A549 (cell line): ENCODE measurements around the gene IGF1R. TPM values are rescaled to one million over a fixed set of nuclear protein-coding genes. Genes with fewer than 3 reads are reported as not detected.

Source experiments
- BHLHE40 ChIP-seq: IDR thresholded peaks from 2 replicates; pipeline ENCODE4 v1.6.1; 2012; ENCODE audit warnings: low read depth, low read length, inconsistent platforms
- CBX2 ChIP-seq: fragments of 200-600 bp; sonication (generic); IDR thresholded peaks from 2 replicates; pipeline ENCODE4 v1.6.1; 2016; ENCODE audit warnings: low read depth, mild to moderate bottlenecking, borderline replicate concordance
- CHD4 ChIP-seq: fragments of 200-600 bp; sonication (generic); IDR thresholded peaks from 2 replicates; pipeline ENCODE4 v1.6.1; 2016; ENCODE audit warnings: antibody characterized with exemption, mild to moderate bottlenecking, borderline replicate concordance
- CTCF ChIP-seq: fragments of >200 bp; sonication (Bioruptor Twin); formaldehyde crosslinking; IDR thresholded peaks from 3 replicates; pipeline ENCODE4 v1.5.1; 2016
- EHF ChIP-seq: fragments of 250-450 bp; sonication (Bioruptor Pico); IDR thresholded peaks from 2 replicates; pipeline ENCODE4 v1.5.0; 2020; ENCODE audit warnings: mild to moderate bottlenecking
- EP300 ChIP-seq, 2 experiments: fragments of >200 bp; sonication (Bioruptor Twin); formaldehyde crosslinking; IDR thresholded peaks; 2 replicates in 1 of 2; 3 replicates in 1 of 2; pipeline ENCODE4 v1.6.1; 2016 to 2017
- FOSB ChIP-seq: fragments of 250-450 bp; sonication (Bioruptor Pico); IDR thresholded peaks from 2 replicates; pipeline ENCODE4 v1.5.0; 2020; ENCODE audit warnings: mild to moderate bottlenecking, moderate library complexity
- FOXS1 ChIP-seq: fragments of 250-450 bp; sonication (Bioruptor Pico); IDR thresholded peaks from 2 replicates; pipeline ENCODE4 v1.5.0; 2020; ENCODE audit warnings: mild to moderate bottlenecking, moderate library complexity
- HDAC2 ChIP-seq: fragments of 200-600 bp; sonication (generic); IDR thresholded peaks from 2 replicates; pipeline ENCODE4 v1.6.1; 2016
- HEYL ChIP-seq: fragments of 250-450 bp; sonication (Bioruptor Pico); IDR thresholded peaks from 2 replicates; pipeline ENCODE4 v1.8.0; 2021; ENCODE audit warnings: mild to moderate bottlenecking, moderate library complexity
- HOXA7 ChIP-seq: fragments of 250-450 bp; sonication (Bioruptor Pico); IDR thresholded peaks from 2 replicates; pipeline ENCODE4 v1.5.0; 2020; ENCODE audit warnings: mild to moderate bottlenecking, moderate library complexity
- HOXB13 ChIP-seq: fragments of 250-450 bp; sonication (Bioruptor Pico); IDR thresholded peaks from 2 replicates; pipeline ENCODE4 v1.5.0; 2020; ENCODE audit warnings: low read depth, mild to moderate bottlenecking, moderate library complexity
- JUNB ChIP-seq: fragments of >200 bp; sonication (Bioruptor Twin); formaldehyde crosslinking; IDR thresholded peaks from 2 replicates; pipeline ENCODE4 v1.6.1; 2016
- KDM1A ChIP-seq: fragments of 200-600 bp; sonication (generic); IDR thresholded peaks from 2 replicates; pipeline ENCODE4 v1.6.1; 2016; ENCODE audit warnings: low read depth, mild to moderate bottlenecking
- MAFK ChIP-seq: fragments of 450-650 bp; IDR thresholded peaks from 2 replicates; pipeline ENCODE4 v1.6.1; 2014; ENCODE audit not compliant: partially characterized antibody
- MAX ChIP-seq: IDR thresholded peaks from 2 replicates; pipeline ENCODE4 v1.6.1; 2012
- MAZ ChIP-seq: fragments of 150-350 bp; IDR thresholded peaks from 2 replicates; pipeline ENCODE4 v1.6.1; 2014; ENCODE audit warnings: antibody characterized with exemption, low read depth, low read length, borderline replicate concordance
- MYC ChIP-seq: IDR thresholded peaks from 2 replicates; pipeline ENCODE4 v1.6.1; 2012; ENCODE audit warnings: mild to moderate bottlenecking, inconsistent platforms, low read length, improper control_type of control experiment, borderline replicate concordance
- NR3C1 ChIP-seq: fragments of >200 bp; sonication (Bioruptor Twin); formaldehyde crosslinking; IDR thresholded peaks from 3 replicates; pipeline ENCODE4 v1.6.1; 2017
- PHF8 ChIP-seq: fragments of 200-600 bp; sonication (generic); IDR thresholded peaks from 2 replicates; pipeline ENCODE4 v1.6.1; 2016; ENCODE audit warnings: low read depth, mild to moderate bottlenecking, antibody characterized with exemption, moderate library complexity, borderline replicate concordance
- POLR2A ChIP-seq: IDR thresholded peaks from 2 replicates; pipeline ENCODE4 v1.6.1; 2012; ENCODE audit warnings: mild to moderate bottlenecking, low read length
- POLR2AphosphoS2 ChIP-seq: conservative IDR thresholded peaks from 2 replicates; pipeline ENCODE4 v1.6.1; 2012; ENCODE audit warnings: low read length, improper control_type of control experiment, inconsistent platforms
- RFX5 ChIP-seq: fragments of 450-650 bp; IDR thresholded peaks from 2 replicates; pipeline ENCODE4 v1.7.1; 2014; ENCODE audit warnings: antibody characterized with exemption, mild to moderate bottlenecking, moderate library complexity
- RNF2 ChIP-seq: fragments of 200-600 bp; sonication (generic); IDR thresholded peaks from 2 replicates; pipeline ENCODE4 v1.6.1; 2016; ENCODE audit warnings: low read depth, mild to moderate bottlenecking, antibody characterized with exemption, moderate library complexity, borderline replicate concordance
- SMC3 ChIP-seq: fragments of >200 bp; sonication (Bioruptor Twin); formaldehyde crosslinking; IDR thresholded peaks from 3 replicates; pipeline ENCODE4 v1.6.1; 2018; ENCODE audit warnings: inconsistent platforms
- TFCP2L1 ChIP-seq: fragments of 250-450 bp; sonication (Bioruptor Pico); IDR thresholded peaks from 2 replicates; pipeline ENCODE4 v1.5.0; 2021; ENCODE audit warnings: mild to moderate bottlenecking
- TP53 ChIP-seq: fragments of 250-450 bp; sonication (Bioruptor Pico); IDR thresholded peaks from 2 replicates; pipeline ENCODE4 v1.5.0; 2021; ENCODE audit warnings: mild to moderate bottlenecking, moderate library complexity
- USF2 ChIP-seq: fragments of 450-650 bp; IDR thresholded peaks from 2 replicates; pipeline ENCODE4 v1.6.1; 2014; ENCODE audit warnings: antibody characterized with exemption
- ZC3H11A ChIP-seq: fragments of 450-650 bp; IDR thresholded peaks from 2 replicates; pipeline ENCODE4 v1.6.1; 2014; ENCODE audit warnings: antibody characterized with exemption, mild to moderate bottlenecking
- ZSCAN20 ChIP-seq: fragments of 250-450 bp; sonication (Bioruptor Pico); IDR thresholded peaks from 2 replicates; pipeline ENCODE4 v1.8.0; 2022; ENCODE audit warnings: mild to moderate bottlenecking, moderate library complexity
- polyA plus RNA-seq, 4 experiments: library from polyadenylated mRNA; depleted of rRNA in 3 of 4; stranded (reverse); fragments of >200 nt; fragmentation: RNase III in 1 of 4; extraction: RNeasy Plus Mini Kit Qiagen cat#74134 plus additional on column Dnase treatment in 1 of 4; gene quantifications; 2 replicates in 3 of 4; 3 replicates in 1 of 4; pipeline ENCODE4 v1.2.3, GENCODE V29; 2011 to 2017
- TF ChIP-seq, protein P1 (sequence below): IDR thresholded peaks from 2 replicates; pipeline ENCODE4 v1.6.1; 2012
- TF ChIP-seq, protein P2 (sequence below): fragments of 250-450 bp; sonication (Bioruptor Pico); IDR thresholded peaks from 2 replicates; pipeline ENCODE4 v1.5.0; 2020; ENCODE audit warnings: low read depth, mild to moderate bottlenecking, moderate library complexity
- TF ChIP-seq, protein P3 (sequence below): fragments of 200-600 bp; sonication (generic); IDR thresholded peaks from 2 replicates; pipeline ENCODE4 v1.6.1; 2016; ENCODE audit warnings: antibody characterized with exemption, mild to moderate bottlenecking, moderate library complexity
- TF ChIP-seq, protein P4 (sequence below): IDR thresholded peaks from 2 replicates; pipeline ENCODE4 v1.6.1; 2012; ENCODE audit warnings: low read depth, borderline replicate concordance

The IGF1R gene
- polyA plus RNA-seq, 2 of the 4 experiments (the other 2 are of a cell fraction): 42.6 to 69.5 TPM

DNA sequence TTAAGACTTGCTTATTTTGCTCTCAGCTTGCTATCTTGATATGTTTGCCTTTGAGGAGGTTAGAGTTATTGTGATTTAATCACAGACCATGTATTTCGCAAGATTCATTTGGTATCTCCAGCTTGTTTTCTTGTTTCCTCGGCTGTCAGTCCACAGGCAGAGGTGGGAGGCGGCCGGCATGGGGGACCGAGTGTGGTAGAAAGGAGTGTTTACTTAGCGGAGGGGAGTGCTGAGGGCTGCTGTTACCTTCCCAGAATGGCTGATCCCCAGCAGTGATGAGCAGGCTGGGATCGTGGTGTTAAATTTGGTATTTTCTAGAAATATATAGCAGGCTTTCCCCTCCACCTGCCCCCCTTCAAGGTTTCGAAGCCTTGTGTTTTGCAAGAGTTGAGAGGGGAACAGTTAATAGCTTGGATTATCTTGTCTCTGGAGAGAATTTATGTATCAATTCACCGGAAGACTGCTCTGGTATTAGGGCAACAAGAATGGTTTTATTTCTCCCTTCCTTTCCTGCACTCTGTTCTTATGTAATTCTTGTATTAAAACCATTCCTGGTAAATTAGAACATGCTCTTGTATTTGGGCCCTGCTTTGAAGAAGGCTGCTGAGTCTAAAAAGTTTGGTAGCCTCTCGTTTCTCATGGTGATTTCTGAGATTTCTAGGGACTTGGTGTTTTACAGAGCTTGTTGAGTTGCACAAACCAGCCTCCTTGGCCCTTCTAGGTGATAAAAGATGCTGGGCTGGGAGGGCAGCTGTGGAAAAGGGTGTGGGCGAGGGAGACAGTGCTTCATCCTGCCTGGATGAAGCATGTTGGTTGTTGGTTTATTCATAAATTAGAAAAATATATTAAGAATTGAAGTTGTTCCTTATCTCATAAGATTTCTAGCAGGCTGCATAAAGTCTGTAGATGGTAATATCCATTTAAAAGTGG lies 151.4 kb downstream of the IGF1R start (continued):
- TF ChIP-seq, protein P1, sequence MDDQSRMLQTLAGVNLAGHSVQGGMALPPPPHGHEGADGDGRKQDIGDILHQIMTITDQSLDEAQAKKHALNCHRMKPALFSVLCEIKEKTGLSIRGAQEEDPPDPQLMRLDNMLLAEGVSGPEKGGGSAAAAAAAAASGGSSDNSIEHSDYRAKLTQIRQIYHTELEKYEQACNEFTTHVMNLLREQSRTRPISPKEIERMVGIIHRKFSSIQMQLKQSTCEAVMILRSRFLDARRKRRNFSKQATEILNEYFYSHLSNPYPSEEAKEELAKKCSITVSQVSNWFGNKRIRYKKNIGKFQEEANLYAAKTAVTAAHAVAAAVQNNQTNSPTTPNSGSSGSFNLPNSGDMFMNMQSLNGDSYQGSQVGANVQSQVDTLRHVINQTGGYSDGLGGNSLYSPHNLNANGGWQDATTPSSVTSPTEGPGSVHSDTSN: no peak
- TF ChIP-seq FOSB (CRISPR knock-in tag): no peak
- TF ChIP-seq SMC3: no peak
- TF ChIP-seq EP300 (IDR thresholded peaks at IDR 0.05): 0 out of 5 replicates have a peak, but pooled peaks of 1 of the 2 experiments have one; percentile 34
- no peak for TF ChIP-seq CHD4
- TF ChIP-seq HOXB13 (CRISPR knock-in tag): no peak
- TF ChIP-seq POLR2AphosphoS2: no peak
- no peak for TF ChIP-seq CTCF
- TF ChIP-seq, protein P2, sequence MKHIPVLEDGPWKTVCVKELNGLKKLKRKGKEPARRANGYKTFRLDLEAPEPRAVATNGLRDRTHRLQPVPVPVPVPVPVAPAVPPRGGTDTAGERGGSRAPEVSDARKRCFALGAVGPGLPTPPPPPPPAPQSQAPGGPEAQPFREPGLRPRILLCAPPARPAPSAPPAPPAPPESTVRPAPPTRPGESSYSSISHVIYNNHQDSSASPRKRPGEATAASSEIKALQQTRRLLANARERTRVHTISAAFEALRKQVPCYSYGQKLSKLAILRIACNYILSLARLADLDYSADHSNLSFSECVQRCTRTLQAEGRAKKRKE (CRISPR knock-in tag): no peak
- no peak for TF ChIP-seq RNF2
- TF ChIP-seq RFX5: no peak
- no peak for TF ChIP-seq POLR2A
- TF ChIP-seq CBX2: no peak
- 0 out of 2 replicates have a peak, but pooled peaks have one; percentile 33 for TF ChIP-seq MYC
- TF ChIP-seq FOXS1 (CRISPR knock-in tag): no peak
- TF ChIP-seq, protein P3, sequence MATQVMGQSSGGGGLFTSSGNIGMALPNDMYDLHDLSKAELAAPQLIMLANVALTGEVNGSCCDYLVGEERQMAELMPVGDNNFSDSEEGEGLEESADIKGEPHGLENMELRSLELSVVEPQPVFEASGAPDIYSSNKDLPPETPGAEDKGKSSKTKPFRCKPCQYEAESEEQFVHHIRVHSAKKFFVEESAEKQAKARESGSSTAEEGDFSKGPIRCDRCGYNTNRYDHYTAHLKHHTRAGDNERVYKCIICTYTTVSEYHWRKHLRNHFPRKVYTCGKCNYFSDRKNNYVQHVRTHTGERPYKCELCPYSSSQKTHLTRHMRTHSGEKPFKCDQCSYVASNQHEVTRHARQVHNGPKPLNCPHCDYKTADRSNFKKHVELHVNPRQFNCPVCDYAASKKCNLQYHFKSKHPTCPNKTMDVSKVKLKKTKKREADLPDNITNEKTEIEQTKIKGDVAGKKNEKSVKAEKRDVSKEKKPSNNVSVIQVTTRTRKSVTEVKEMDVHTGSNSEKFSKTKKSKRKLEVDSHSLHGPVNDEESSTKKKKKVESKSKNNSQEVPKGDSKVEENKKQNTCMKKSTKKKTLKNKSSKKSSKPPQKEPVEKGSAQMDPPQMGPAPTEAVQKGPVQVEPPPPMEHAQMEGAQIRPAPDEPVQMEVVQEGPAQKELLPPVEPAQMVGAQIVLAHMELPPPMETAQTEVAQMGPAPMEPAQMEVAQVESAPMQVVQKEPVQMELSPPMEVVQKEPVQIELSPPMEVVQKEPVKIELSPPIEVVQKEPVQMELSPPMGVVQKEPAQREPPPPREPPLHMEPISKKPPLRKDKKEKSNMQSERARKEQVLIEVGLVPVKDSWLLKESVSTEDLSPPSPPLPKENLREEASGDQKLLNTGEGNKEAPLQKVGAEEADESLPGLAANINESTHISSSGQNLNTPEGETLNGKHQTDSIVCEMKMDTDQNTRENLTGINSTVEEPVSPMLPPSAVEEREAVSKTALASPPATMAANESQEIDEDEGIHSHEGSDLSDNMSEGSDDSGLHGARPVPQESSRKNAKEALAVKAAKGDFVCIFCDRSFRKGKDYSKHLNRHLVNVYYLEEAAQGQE: no peak
- TF ChIP-seq HEYL (CRISPR knock-in tag): no peak
- TF ChIP-seq KDM1A: no peak
- TF ChIP-seq TP53 (CRISPR knock-in tag): no peak
- no peak for TF ChIP-seq ZSCAN20 (CRISPR knock-in tag)
- TF ChIP-seq MAZ: no peak
- TF ChIP-seq USF2: no peak
- TF ChIP-seq JUNB: no peak
- TF ChIP-seq MAFK: no peak
- TF ChIP-seq, protein P4, sequence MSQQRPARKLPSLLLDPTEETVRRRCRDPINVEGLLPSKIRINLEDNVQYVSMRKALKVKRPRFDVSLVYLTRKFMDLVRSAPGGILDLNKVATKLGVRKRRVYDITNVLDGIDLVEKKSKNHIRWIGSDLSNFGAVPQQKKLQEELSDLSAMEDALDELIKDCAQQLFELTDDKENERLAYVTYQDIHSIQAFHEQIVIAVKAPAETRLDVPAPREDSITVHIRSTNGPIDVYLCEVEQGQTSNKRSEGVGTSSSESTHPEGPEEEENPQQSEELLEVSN: no peak
- TF ChIP-seq ZC3H11A: no peak
- peak; percentile 52; the same call in 1 of the 2 replicates for TF ChIP-seq MAX
- no peak for TF ChIP-seq HDAC2
- no peak for TF ChIP-seq TFCP2L1 (CRISPR knock-in tag)
- TF ChIP-seq HOXA7 (CRISPR knock-in tag): no peak
- TF ChIP-seq EHF: no peak
- TF ChIP-seq PHF8: no peak
- no peak for TF ChIP-seq NR3C1
- no peak for TF ChIP-seq BHLHE40
